Putamen (tissue), 1 donor: Measurements from ENCODE around the gene ARFRP1.

Experiments
- DNase-seq: peaks from one replicate; pipeline ENCODE4 v3.0.0-alpha.2; 2016; ENCODE audit warnings: low spot score

ARFRP1 gene

GRCh38 chr20:63690898-63691710, 16.7 kb downstream of the ARFRP1 start:
- DNase-seq, result no peak

GRCh38 chr20:63690003-63690897, 17.5 kb downstream of the ARFRP1 start:
- no peak for DNase-seq

DNA sequence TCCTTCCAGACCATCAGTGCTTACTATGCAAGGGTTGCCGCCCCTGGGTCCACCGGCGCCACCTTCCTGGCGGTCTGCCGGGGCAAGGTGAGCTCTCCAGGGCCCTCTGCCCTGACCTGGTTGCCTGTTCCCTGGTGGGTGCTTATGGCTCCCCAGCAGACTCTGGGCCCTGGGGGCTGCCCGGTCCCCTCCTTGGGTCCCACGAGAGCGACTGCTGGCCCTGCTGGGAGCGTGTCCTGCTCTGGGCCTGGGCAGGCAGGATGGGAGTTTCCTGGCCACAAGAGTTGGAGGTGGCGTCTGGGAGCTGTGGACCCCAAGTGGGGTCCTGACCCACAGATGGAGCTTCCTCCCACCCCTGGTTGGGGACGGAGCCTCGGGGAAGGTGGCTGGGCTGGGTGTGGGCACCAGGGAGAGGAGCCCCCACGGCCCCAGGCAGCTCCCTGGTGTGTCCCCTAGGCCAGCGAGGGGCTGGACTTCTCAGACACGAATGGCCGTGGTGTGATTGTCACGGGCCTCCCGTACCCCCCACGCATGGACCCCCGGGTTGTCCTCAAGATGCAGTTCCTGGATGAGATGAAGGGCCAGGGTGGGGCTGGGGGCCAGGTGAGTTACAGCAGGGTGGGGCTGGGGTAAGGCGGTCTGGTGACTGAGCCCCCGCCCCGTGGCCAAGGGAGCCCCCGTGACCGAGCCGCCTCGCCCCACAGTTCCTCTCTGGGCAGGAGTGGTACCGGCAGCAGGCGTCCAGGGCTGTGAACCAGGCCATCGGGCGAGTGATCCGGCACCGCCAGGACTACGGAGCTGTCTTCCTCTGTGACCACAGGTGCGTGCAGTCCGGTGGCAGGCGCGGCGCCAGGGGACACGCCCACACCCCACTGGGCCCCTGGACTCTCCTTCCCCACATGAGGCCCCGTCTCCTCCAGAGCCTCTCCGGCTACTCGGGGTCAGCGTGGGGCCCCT, 18.5 kb downstream of the ARFRP1 start:
- DNase-seq, result no peak

GRCh38 chr20:63688228-63689045, 19.3 kb downstream of the ARFRP1 start:
- no peak for DNase-seq

GRCh38 chr20:63687419-63688178, 20.2 kb downstream of the ARFRP1 start:
- DNase-seq, result no peak

DNA sequence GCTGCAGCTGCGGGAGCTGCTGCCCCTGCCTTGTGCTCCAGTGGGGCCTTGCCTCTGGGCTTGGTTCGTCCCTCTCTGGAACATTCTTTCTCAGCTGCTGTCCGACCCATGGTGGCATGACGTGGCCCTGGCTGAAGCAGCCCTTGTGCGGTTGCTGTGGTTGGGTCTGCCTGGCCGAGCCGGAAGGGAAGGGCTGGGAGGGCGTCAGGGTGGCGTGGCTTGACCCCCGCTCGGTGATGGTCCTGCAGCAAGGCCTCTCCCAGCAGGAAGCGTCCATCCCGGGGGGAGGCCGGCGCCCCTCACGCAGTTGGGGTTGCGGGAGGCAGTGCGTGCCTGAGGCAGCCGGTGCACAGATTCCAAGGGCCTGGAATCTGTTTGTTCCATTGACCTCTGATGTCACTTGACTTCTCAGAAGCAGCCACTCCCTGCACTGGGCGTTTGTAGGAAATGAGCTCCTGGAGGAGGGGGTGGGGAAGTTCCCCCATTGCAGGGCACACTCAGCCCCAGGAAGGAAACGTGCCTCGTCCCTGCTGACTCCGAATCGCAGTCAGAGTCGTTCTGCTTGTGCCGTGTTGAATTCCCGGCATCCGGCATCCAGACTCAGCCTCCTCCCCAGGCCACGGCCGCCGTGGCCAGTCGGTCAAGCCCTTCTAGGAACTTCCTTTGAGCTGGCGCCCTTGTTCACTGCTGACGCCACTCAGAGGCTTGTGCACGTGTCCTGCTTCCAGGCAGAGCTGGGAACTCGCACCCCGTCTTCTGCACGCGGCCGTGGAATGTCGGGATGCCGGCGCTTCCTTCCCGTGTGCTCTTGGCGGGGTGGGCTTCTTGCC, 21.1 kb downstream of the ARFRP1 start:
- no peak for DNase-seq

DNA sequence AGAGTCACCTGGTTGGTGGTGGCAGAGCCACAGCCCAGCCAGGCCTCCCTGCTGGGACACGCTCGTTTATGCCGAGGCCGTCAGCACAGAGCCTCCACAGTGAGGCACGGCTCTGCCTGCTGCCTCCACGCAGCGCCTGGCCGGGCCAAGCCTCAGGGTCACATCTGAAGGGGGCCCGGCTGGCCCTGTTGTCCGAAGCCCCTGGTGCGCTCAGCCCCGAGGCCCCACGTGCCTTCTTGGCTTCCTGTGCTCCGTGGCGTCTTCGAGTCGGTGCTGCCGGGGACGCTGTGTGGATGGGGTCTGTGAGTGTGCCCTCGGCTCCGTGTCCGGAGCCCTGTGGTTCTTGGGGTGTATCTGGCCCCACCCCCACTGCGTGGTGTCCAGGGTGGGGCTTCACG, 21.7 kb downstream of the ARFRP1 start:
- no peak for DNase-seq

GRCh38 chr20:63685269-63686026, 22.3 kb downstream of the ARFRP1 start:
- no peak for DNase-seq

DNA sequence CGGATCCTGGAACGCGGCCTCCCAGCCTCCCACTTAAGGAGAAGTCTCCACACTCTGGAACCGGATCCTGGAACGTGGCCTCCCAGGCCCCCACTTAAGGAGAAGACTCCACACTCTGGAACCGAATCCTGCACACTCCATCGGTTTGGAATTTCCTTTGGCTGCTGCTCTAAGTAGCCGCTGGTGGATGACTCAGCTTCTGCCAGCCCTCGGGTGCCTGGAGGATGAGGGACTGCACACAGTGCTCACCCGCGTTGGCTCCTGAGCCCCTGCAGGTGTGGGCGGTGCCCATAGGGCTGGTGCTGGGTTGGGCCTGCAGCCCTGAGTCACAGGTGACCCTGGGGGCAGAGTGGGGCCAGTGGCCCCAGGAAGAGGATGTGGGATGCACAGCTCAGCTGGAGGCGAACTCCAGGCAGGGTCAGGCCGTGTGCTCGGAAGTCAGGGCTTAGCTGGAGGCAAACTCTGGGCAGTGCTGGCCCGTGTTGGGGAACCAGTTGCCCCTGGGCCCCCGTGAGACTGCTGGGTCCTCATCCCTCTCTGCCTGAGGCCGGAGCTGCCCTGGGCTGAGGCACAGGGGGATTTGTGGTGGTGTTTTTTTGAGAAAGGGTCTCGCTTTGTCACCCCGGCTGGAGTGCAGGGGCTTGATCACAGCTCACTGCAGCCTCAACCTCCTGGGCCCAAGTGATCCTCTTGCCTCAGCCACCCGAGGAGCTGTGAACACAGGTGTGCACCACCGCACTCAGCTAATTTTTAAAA, 25.2 kb downstream of the ARFRP1 start:
- DNase-seq, result no peak

- DNase-seq, result no peak
These were observed 26.1 kb downstream of the ARFRP1 start for GRCh38 chr20:63681609-63682142.

- DNase-seq, result no peak
These were observed 26.7 kb downstream of the ARFRP1 start for GRCh38 chr20:63680857-63681608.

DNA sequence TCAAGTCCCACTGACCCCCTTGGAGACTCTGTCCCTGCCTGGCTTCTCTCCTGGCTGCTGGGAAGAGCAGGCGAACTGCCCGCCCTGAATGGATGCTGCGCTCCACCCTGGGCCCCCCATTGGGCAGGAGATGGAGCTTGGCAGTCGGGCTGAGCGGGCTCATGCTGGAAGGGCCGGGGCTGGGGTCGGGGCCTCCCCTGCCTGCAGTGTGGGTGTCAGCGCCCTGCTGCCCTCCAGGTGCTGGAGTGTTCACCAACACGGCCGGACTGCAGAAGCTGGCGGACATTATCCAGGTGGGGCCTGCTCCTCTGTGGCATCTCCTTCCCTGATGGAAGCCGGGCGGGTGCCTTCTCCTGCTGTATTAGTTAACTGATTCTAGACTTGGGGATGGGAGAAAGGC, 27.3 kb downstream of the ARFRP1 start:
- no peak for DNase-seq

DNA sequence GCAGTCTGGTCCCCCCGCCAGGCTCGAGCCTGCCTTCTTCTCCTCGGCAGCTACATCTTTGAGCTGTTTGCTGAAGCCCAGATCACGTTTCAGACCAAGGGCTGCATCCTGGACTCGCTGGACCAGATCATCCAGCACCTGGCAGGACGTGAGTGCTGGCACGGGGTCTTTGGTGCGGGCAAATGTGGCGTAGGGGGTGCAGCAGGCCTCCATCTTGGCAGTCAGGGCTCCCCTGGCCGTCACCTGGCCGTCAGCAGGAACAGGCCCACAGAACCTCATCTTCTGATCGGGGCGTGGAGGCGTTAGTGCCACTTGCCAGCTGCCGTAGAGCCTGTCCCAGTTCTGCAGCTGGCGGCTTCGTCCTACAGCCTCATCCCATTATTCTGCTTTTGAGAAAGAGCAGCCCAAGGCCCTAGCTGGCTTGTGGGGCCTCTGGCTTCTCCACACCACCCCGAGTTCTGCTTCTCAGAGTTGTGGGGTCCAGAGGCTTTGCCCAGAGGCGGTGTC, 27.9 kb downstream of the ARFRP1 start:
- DNase-seq, result no peak

GRCh38 chr20:63678667-63679465, 28.9 kb downstream of the ARFRP1 start:
- DNase-seq, result no peak

DNA sequence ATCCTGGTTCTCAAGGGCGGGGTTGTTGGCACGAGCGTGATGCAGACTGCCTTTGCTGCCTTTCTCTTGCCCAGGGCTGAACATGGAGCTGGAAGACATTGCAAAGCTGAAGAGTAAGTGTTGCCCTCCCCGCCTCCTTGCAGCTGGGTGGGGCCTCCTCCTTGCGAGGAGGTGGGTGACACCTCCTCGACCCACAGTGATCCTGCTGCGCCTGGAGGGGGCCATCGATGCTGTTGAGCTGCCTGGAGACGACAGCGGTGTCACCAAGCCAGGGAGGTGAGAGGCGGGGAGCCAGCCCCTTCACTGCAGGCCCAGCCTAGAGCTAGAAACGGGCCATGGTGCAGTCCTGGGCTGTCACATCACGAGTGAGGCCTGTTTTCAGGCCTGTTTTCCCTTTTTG, 29.7 kb downstream of the ARFRP1 start:
- no peak for DNase-seq
